ENCODE results near the gene POLD1. TPM values are rescaled to one million over a fixed set of nuclear protein-coding genes. Genes with fewer than 3 reads are reported as not detected.

POLD1 gene
- total RNA-seq, 1 donor from 2014 or later = 18.9 TPM

- no peak overlapping the region for H3K4me3 ChIP-seq (ENCODE audit: insufficient read depth, low read depth, low read length)
- H3K4me1 ChIP-seq (ENCODE audit: insufficient read depth, low read length) = no peaks in the 10 kb centered on the region
- Mint-ChIP-seq H3K36me3 (ENCODE audit: low read depth, unreplicated experiment) (no peaks in the 10 kb centered on the region), H3K4me1 (ENCODE audit: low read depth, unreplicated experiment) (no peaks in the 10 kb centered on the region), H3K27me3 (ENCODE audit: low read depth, unreplicated experiment) (peaks cover 21% of the 10 kb centered on the region), H3K9me3 (ENCODE audit: unreplicated experiment) (peaks cover 5% of the 10 kb centered on the region), H3K4me3 (ENCODE audit: unreplicated experiment) (no peak overlapping the region), H3K27ac (ENCODE audit: unreplicated experiment) (no peak overlapping the region)
- H4K20me1 ChIP-seq (ENCODE audit: insufficient read depth, low read length) = no peaks in the 10 kb centered on the region
- no peak overlapping the region for H3K9ac ChIP-seq (ENCODE audit: low read length)
- H3K36me3 ChIP-seq (ENCODE audit: insufficient read depth, low read length) = no peaks in the 10 kb centered on the region
- no peak overlapping the region for H3K27ac ChIP-seq (ENCODE audit: low read depth, low read length)
- H2AFZ ChIP-seq (ENCODE audit: low read depth, low read length) = no peak overlapping the region
- peaks cover 16% of the 10 kb centered on the region for H3K27me3 ChIP-seq (ENCODE audit: insufficient read depth, low read length)
- TF ChIP-seq EZH2 (IDR thresholded peaks at IDR 0.05; ENCODE audit: insufficient read depth, low read length) (no peak), CTCF (IDR thresholded peaks at IDR 0.05; ENCODE audit: insufficient read depth, low read depth, low read length) (no peak)
- H3K4me2 ChIP-seq (ENCODE audit: low read length) = no peak overlapping the region
- H3K9me3 ChIP-seq (ENCODE audit: insufficient read depth, low read depth, low read length) = no peaks in the 10 kb centered on the region
- no peaks in the 10 kb centered on the region for H3K79me2 ChIP-seq (ENCODE audit: insufficient read depth, low read length)
- FAIRE-seq (no peak), DNase-seq (ENCODE audit: low read depth) (no peak)
Observed at GRCh38 chr19:50422397-50423278, 38.5 kb downstream of the POLD1 start.

- Histone ChIP-seq H3K9me3 (ENCODE audit: insufficient read depth, low read depth, low read length) (no peaks in the 10 kb centered on the region), H3K4me3 (ENCODE audit: insufficient read depth, low read depth, low read length) (no peak overlapping the region), H2AFZ (ENCODE audit: low read depth, low read length) (no peak overlapping the region), H3K79me2 (ENCODE audit: insufficient read depth, low read length) (no peaks in the 10 kb centered on the region), H3K27ac (ENCODE audit: low read depth, low read length) (no peak overlapping the region), H3K27me3 (ENCODE audit: insufficient read depth, low read length) (peaks cover 17% of the 10 kb centered on the region), H3K4me2 (ENCODE audit: low read length) (no peak overlapping the region), H3K9ac (ENCODE audit: low read length) (no peak overlapping the region), H4K20me1 (ENCODE audit: insufficient read depth, low read length) (no peaks in the 10 kb centered on the region), H3K36me3 (ENCODE audit: insufficient read depth, low read length) (no peaks in the 10 kb centered on the region), H3K4me1 (ENCODE audit: insufficient read depth, low read length) (peaks cover 2% of the 10 kb centered on the region)
- Mint-ChIP-seq H3K27me3 (ENCODE audit: low read depth, unreplicated experiment) (peaks cover 18% of the 10 kb centered on the region), H3K4me1 (ENCODE audit: low read depth, unreplicated experiment) (no peaks in the 10 kb centered on the region), H3K4me3 (ENCODE audit: unreplicated experiment) (no peak overlapping the region), H3K9me3 (ENCODE audit: unreplicated experiment) (peaks cover 5% of the 10 kb centered on the region), H3K27ac (ENCODE audit: unreplicated experiment) (no peak overlapping the region), H3K36me3 (ENCODE audit: low read depth, unreplicated experiment) (no peaks in the 10 kb centered on the region)
- DNase-seq (ENCODE audit: low read depth) = no peak
- no peak for FAIRE-seq
- TF ChIP-seq CTCF (IDR thresholded peaks at IDR 0.05; ENCODE audit: insufficient read depth, low read depth, low read length) = no peak
Observed at GRCh38 chr19:50423279-50424113, 39.3 kb downstream of the POLD1 start.

Data from astrocyte (in vitro differentiated cells and primary cell).